Activated CD4-positive, alpha-beta T cell treated with anti-CD3 and anti-CD28 coated beads for 1 hour (primary cell): ENCODE measurements around the gene NRCAM.

Source experiments
- DNase-seq: peaks from one replicate; pipeline ENCODE4 v3.0.0-alpha.2; 2020

Gene NRCAM

DNA sequence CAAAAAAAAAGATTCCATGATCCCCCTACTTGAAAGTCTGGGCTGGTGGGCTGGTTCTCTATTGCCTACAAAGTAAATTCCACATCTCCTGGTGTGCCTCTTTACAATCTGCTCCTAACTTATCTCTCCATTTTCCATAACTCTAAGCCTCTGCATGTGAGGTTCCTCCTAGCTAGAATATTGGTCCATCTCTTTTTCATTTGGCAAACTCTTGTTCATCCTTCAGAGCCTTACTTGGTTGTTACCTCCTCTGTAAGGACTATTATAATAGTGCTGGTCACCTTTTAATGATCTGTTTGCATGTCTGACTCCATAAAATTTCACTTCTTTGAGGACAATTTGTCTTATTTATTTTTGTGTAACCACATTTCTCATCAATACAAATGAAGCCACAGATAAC, 1.6 kb upstream of the NRCAM start:
- DNase-seq, result no peak

DNA sequence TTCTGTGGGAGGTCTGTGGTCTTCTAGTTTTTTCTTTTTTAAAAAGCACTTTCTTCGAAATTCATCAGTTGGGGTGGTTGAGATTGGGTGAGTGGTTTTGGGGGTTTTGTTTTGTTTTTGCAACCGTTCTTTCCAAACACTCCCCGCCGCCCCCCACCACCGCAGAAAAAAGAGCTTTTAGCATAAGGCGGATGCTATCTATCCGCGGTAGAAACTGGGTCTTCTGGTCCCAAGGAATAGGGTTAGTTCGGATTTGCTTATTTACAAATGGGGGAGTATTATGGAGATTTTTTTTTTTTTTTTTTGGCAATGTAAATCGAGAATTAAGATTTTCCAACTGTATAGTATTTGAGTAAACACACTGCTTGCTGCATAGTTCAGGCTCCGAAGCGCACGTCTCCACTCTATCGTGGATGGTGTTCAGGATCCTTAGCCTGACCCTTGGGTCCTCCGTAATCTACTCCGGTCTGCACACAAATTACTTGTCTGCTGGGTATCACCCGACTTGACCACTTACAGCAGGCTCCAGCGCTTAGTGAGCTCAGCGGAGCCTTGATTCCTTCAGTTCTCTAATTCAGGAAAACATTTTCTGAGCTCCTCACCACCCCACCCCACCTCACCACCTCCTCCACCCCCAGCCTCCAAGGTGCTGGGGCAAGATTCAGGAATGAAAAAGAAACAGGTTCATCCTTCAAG, 757 bp upstream of the NRCAM start:
- DNase-seq, result no peak

DNA sequence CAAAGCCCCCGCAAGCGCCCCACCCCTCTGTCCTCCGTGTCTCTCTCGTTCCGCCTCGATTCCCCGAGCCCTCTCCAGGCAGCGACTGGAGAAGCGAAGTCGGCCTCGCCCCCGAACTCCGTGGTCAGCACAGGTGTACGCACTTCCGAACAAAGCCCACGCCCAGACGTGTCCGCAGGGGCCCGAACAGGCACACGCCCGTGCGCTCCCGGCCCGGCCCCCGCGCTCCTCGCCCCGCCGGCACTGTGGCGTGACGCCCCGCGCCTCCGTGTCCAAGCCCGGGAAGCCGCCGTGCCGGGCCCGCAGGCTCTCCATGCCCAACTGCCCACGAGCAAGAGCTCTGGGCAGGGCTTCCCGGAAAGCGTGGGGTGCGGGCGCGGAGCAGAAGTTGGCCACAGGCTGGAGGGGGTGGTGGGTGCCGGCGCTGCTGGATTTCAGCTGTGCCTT, 662 bp downstream of the NRCAM start:
- no peak for DNase-seq

DNA sequence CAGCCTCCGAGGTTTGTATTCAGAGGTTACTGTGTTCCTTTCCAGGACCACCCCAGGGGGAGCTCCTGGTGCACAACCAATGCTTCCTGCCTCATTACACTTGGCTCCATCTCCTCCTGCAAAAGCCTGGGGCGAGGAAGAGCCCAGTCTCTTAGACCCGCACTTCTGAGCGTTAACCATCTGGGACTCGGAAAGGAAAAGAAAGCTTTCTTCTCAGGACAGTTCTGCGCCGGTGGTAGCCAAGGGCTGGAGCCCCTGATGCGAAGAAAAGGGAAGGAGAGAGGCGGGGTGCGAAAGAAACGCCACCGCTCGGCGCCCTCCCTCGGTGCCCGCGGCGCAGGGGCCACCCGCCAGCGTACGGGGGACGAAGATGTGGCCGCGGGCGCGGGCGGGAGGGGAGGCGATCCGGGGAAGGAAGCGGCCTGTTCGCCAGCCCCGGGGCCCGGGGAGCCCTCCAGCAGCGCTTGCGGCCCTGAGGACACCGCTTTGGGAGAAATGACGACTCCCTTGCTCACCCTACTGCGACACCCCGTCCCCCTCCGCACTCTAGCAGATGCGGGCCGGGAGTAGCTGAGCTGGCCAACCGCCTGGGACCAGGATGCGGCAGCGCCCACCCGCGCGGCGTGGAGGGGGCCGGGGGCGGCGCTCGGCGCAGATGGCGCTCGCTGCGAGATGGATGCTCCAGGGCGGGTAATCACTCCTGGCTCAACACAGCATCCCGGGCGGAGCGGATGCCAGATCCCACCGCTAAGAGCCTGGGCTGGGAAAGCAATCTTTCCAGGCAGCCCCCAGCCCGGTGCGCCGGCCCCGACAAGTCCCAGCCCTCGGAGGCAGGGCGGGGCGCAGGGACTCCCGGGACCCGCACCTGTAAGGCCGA, 1.3 kb downstream of the NRCAM start:
- DNase-seq, result no peak

DNA sequence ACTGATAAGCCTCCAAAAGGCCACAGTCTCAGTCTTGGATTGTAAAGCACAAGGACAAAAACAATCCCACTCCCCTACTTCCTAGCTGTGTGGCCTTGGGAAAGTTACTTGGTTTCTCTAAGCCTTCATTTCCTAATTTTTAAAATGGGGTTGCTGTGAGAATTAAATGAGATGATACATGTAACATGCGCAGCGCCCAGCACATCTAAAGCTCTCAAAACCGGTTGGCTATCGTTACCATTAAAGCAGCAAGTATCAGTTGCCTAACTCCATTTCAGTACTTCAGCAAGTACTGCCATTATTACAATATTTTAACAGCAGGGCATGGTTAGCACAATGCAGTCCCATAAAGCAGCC, 1.9 kb downstream of the NRCAM start:
- no peak for DNase-seq

DNA sequence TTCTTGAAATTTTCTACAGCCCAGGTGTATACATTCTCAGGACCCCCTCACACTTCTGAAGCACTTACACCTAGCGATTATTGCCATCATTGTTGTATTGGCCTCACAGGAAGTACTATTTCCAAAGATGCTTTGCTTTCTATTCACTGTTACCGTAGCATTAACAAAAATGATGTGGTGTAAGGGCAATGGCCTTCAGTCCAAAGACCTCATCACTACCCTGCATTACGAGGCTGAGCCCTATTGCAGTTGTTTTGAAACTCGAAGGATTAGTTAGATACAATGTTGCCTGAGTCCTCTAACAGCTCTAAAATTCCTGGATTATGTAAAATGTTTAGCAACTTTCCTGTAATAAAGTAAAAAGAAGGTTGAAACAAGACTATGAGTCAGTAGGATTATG, 2.9 kb downstream of the NRCAM start:
- no peak for DNase-seq

DNA sequence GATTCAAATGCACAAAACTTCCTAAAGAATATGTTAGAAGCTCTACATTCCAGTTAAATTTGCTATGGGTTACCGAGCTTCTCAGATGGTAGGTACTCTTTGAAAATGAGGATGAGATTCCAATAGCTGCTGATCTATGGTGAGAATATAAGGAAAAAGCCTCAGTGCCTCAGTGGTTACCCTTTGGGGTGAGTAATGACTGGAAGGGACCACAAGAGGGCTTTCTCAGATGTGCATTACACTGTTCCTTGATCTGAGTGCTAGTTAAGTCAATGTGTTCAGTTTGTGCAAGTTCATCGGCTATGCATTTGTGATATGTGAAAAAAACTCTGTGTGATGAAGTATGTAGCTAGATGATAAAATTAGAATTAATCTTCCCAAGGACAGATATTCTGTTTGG, 3.5 kb downstream of the NRCAM start:
- no peak for DNase-seq

DNA sequence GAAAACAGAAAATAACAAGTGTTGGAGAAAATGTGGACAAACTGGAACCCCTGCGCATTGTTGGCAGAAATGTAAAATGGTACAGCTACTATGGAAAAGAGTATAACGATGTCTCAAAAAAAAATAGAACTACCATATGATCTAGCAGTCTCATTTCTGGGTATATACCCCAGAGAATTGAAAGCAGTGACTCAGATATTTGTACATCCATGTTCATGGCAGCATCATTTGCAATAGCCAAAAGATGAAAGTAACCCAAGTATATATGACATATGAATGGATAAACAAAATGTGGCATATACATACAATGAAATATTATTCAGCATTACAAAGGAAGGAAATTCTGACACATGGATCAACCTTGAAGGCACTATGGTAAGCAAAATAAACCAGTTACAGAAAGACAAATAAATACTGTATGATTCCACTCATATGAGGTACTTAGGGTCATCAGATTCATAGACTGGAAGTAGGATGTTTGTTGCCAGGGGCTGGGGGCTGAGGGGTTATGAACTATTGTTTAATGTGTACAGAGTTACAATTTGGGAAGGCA, 4.9 kb downstream of the NRCAM start:
- DNase-seq, result no peak

DNA sequence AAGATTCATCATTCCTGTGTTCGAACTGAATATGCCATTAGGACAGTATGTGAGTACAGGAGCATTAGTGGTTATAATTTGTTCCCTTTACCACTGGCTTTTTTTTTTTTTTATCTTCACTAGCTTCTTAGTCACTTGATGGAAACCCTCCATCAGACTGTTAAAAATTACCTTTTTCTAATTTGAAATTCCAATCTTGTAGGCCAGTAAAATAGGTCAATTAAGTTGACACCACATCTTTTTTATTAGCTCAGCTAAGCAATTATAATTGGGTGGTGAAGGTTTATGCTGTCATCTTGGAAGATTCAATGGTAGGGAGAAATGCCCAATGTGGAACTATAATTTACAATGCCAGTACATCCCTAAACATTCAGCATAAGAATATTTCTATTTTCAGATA, 6.1 kb downstream of the NRCAM start:
- no peak for DNase-seq

DNA sequence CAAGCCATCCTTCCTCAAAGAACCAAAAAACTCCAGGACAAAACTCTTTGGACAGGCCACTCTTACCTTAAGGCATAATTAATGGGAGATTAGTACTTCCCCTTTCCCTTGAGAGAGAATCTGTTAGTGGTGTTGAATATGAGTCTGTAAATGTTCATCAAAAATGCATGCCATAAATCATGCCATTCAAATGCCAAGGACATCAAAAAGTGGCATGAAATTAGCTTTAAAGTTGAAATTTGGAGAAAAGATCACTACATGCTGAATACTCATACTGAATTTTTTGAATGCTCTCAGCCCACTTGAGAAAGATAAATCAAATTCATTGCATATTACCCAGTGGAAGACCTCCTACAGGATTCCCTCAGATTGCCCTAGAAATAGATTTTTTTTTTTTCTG, 6.7 kb downstream of the NRCAM start:
- no peak for DNase-seq

DNA sequence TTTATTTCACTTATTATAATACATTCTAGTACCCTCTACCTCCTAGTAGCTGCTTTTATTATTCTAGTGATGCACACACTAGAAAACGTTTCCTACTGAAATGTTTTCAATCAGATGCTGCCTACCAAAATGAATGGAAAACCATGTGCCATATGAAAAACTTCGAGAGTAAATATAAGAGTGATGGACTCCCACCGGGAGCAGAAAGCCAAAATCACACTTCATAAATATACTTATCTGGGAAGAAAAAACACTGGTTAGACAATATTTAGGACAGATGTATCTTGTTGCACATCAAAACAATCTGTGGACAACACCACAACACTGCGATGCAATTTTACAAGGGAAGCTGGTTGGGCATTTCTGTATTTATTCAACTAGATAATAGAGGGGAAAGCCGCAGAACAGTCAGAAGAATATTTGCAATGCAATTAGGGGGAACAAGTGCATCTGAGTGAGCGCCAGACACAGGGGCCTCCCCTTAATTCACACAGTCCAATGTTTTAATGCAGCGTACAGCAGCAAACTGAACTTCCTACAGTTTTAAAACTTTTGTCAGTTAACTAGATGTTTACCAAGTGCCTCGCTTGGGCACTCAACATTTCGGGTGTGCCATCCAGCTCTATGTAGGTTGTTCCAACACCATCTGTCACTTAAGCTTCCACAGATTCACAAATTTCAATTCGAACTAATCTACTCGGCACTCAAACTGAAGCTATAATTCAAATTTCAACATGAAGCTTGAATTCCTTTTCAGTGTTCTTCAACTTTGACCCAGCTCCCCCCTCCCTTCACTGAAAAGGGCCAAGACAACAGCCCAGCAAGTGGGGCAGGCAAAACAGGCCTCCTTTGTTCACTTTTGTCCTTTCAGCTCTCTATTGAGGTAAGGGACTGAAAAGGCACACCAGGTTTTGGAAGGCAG, 7.4 kb downstream of the NRCAM start:
- no peak for DNase-seq

DNA sequence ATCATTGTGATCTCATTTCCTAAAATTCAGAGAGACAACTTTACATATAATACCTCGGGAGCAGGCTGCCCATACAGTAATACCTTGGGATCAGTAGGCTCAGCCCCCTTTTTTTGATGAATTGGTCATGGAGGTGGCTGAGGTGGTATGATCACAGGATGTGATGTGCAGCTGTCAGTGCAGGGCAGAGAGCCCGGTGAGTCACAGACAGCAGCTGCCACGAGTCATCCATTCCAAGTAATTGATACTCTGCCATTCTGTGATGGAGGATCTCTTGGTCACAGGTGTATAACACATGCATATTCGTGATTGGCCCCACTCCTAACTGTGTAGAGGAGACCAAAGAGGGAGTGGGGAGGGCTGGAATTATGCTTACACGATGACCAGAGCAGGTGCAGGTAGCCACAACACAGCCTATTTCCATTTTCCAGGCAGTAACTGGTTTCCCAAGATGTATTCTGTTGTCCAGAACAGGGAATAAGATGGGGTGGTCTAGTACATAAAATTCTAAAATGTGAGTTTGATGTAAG, 14.1 kb downstream of the NRCAM start:
- DNase-seq, result no peak

DNA sequence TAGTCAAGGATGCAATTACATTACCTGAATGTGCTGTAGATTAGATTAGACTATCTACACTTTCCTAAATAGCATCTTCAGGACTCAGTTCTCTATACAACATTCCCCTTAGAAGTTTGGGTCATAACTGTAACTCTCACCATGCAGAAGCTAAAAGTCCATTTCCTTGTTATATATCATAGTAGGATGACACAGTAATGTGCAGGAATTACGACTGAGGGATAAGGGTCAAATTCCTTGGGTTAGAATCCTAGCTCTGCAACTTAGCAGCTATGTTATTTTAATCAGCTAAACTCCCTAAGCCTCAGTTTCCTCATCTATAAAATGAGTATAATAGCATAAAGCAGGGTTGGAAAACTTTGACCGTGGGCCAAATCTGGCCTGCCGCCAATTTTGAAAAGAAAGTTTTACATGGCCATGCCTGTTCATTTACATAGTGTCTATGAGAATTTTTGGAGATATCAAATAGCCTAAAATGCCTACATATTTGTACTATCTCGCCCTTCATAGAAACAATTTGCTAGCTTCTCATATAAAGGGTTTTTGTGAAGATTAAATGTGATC, 14.8 kb downstream of the NRCAM start:
- DNase-seq, result no peak

DNA sequence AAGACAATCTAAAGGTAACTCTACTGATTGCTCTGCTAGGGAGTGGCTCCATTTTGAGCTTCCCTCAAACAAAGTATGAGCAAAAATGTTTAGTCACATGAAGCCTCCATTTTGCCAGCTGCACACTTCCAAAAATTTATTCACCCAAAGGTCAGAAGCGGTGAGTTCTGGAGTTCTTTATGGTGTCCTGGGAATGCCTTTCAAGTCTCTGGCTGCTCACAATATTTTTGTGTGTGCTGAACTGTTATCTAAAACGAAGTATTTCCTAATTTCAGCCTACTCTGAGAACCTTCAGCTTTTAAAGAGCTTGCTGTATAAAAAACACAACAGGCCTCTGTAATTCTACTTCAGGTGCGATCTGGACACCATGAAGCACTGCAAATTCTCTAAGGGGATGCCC, 15.6 kb downstream of the NRCAM start:
- DNase-seq, result no peak

DNA sequence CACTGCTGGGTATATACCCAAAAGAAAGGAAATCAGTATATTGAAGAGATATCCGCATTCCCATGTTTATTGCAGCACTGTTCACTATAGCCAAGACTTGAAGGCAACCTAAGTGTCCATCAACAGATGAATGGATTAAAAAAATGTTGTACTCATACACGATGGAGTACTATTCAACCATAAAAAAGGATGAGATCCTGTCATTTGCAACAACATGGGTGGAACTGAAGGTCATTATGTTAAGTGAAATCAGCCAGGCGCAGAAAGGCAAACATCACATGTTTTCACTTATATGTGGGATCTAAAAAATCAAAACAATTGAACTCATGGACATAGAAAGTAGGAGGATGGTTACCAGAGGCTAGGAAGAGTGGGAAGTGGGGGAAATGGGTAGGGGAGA, 19.3 kb downstream of the NRCAM start:
- DNase-seq, result no peak

DNA sequence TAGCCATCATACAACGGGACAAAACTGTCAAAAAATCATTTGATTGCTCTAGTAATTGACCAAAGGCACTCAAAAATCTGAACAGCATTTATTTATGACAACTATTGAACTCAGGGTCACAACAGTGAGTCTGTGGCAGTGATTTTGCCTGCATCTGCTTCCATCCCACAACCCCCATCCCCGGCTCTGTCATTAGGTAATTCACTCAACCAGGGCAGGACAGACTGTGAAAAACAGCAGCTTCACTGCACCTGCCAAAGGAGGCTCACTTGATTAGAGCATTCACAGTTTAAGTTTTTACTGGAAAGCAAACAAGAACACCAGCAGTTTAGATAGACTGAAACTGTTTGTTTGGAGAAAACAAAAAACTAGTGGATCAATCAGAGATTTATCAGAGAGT, 22.2 kb downstream of the NRCAM start:
- DNase-seq, result no peak

DNA sequence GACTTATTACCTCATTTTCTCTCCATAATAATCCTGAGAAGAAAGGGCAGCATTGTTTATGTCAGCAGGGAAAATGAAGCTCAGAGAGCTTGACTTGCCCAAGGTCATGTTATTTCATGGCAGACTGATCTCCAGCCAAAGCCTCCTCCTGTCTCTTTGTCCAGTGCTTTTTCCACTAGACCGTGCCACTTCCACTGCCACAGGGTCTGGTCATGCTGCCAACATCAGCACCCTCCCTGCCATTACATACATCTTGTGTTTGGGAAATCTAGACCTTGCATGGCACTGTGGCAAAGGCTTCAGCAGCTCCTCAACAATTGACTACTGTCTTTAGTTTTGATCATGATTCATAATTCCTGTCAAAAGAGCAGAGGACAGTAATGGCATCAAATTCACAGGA, 25.1 kb downstream of the NRCAM start:
- no peak for DNase-seq

DNA sequence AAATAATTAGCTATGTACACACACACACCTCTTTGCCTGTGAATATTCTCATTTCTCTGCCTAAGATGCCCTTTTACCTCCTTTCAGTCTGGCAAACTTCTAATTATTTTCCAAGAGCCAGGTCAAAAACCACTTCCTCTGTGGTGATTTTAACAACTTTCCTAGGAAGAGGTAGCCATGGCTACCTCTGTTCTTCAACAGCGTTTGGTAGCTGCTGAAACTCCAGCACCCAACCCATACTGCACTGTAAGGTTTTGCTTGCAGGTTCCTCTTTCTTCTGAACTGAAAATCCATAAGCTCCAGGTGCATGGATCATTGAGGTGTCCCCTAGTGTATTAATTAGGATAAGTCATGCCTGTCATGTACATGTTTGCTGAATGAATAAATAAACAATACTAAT, 25.6 kb downstream of the NRCAM start:
- no peak for DNase-seq

DNA sequence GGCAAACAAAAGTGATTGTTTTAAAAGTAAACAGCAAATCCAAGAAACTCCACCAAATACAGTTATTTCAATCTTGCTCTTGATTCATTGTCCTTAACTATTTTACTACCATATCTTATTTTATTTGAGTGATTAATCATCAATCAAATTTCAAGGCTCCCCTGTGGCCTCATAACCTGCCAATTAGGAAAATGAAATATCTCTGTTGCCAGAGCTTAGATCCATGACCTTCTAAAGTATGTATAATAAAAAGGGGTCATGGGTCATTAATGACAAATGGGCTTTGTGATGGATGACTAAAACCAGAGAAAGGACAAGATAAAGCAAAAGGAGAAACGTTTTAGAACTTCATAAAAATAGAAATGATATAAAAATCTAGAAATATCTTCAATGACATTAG, 28.5 kb downstream of the NRCAM start:
- no peak for DNase-seq

DNA sequence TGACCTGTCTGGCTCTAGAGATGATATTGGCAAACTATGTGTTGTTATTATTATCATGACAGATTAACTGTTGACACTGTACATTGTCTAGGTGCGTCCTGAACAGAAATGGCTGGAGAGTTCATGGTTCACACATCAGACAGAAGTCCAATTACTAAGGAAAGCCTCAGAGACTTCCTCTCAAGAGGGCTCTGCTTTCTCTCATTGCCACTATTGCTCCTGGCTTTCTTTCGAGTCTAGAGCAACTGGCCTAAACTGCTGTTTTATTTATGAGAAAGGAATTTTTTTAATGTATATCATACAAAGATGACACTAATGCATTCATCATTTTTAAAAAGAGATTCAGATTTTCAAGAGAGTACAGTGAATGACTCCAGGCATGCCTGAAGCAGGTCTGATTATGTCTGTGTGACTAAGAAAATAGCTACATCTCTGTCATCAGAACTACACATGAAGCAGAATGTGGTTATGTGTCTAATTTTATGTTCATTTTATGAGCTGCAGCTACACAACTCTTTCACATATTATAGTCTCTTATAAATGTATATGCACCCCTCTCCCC, 30.4 kb downstream of the NRCAM start:
- DNase-seq, result no peak

DNA sequence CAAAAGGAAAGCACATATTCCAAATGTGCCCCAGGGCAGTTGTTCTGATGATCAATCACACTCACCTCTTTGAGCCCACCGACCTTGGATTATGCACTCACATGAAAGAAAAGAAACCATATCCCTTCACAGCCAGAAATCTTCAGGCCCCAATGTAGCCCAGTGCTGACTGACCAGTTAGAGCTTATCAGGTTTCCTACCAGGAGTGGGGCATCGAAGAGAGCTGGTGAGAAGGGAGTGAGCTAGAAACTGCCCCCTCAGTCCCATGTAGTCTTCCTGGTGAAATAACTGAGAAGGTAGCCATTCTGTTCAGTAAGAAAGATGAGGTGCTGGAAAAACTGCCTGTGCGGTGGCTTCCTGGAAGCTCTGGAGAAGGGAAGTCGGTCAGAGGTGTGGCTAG, 32.2 kb downstream of the NRCAM start:
- DNase-seq, result no peak
